ENCODE data around the gene RNU7-1.

Gene RNU7-1

DNA sequence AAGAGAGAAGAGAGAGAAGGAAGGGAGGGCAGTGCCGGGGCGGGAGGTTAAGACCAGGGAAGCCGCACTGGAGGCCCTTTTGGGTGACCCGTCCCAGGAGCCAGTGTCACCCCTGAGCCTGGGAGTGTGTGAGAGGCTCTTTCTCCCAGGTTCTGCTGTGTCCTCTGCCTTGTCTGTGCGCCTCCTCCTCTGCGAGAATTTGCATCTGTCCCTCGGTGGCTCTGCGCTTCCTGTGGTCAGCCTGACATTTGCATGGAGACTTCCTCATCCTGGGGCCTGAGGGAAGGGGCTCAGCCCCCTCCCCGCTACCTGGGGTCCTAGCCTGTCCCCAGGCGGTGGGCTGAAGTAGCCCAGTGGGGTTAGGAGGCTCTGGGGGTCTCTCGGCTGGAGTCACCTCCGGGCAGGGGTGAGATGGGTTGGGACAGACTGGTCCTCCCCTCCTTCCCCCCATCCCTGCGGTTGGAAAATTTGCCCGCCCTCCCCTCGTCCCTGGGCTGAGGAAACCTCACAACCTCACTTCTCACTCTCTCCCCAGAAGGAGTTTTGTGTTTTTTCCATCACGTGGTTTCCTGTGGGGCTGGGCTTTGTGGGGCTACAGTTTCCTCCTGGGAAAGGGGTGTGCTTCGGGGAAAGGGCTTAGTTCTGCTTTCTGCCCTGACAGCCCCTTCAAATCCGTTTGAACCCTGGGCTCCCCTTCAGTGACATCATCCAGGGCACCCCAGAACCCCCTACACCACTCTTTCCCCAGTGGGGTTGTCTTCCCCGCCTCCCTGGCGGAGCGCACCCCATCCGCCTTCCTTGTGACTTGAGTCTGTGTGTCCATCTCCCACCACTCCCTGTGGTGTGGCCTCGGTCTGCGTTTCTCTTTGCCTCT, 10.1 kb downstream of the RNU7-1 start:
- peak; percentile 68 for DNase-seq (ENCODE audit: low read depth)

GRCh38 chr12:6954316-6955107, 10.9 kb downstream of the RNU7-1 start:
- DNase-seq (ENCODE audit: low read depth) = no peak

DNA sequence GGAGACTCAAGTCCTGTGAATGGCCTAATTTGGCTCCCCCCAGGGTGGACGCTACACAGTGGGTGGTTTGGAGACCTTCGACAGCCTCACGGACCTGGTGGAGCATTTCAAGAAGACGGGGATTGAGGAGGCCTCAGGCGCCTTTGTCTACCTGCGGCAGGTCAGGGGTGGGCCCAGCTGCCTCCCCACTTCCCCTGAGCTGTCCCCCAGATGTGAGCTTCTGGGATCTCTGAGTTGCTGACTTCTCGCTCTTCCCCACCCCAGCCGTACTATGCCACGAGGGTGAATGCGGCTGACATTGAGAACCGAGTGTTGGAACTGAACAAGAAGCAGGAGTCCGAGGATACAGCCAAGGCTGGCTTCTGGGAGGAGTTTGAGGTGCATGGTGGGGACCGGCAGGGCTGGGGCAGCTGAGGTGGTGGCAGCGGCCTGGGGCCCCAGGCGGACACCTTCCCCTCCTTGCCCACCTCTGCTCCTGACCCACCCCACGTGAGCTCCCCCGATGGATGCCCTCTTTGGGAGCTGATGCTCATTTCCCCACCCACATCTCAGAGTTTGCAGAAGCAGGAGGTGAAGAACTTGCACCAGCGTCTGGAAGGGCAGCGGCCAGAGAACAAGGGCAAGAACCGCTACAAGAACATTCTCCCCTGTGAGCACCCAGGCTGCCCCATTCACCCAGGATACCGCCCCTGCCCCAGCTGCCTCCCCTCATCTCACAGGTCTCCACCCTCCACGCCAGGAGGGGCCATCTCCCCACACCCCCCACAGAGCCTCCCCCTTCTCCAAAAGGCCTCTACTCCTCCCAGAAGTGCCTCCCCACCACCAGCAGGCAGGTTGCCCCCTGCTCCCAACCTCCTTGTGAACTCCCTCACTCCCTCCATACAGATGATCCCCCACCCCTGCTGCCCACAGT, 11.7 kb downstream of the RNU7-1 start:
- DNase-seq (ENCODE audit: low read depth) = no peak

- no peak for DNase-seq (ENCODE audit: low read depth)
Measured at GRCh38 chr12:6956021-6956727, 12.6 kb downstream of the RNU7-1 start.

- no peak for DNase-seq (ENCODE audit: low read depth)
Measured at GRCh38 chr12:6957151-6957701, 13.6 kb downstream of the RNU7-1 start.

- DNase-seq (ENCODE audit: low read depth) = no peak
Measured at GRCh38 chr12:6957741-6958608, 14.4 kb downstream of the RNU7-1 start.

GRCh38 chr12:6958609-6959057, 15.0 kb downstream of the RNU7-1 start:
- DNase-seq (ENCODE audit: low read depth) = no peak

- DNase-seq (ENCODE audit: low read depth) = peak; percentile 58
Measured at GRCh38 chr12:6959058-6959804, 15.6 kb downstream of the RNU7-1 start.

DNA sequence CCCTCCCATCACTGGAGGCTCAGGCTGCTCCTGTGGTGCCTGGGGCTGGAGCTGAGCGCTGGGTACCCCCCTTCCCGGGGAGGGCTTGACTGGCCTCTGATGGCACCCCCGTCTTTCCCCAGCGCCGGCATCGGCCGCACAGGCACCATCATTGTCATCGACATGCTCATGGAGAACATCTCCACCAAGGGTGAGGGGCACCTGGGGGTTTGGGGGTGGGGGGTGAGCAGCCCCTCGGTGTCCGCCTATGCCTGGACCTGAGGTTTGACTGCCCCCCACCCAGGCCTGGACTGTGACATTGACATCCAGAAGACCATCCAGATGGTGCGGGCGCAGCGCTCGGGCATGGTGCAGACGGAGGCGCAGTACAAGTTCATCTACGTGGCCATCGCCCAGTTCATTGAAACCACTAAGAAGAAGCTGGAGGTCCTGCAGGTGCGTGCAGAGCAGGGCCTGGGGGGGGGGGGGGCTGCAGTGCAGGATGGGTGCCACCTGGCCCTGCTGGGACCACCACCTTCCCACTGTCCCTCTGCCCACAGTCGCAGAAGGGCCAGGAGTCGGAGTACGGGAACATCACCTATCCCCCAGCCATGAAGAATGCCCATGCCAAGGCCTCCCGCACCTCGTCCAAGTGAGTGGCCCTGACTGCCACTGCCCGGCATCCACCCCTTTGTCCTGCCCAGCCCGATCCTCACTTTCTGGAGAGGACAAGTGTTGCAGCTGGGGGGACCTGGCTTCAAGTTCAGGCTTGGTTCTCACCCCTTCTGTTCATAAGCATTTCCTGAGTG, 16.4 kb downstream of the RNU7-1 start:
- no peak for DNase-seq (ENCODE audit: low read depth)

GRCh38 chr12:6960593-6961277, 17.1 kb downstream of the RNU7-1 start:
- no peak for DNase-seq (ENCODE audit: low read depth)

- peak; percentile 84 for DNase-seq (ENCODE audit: low read depth)
Measured at GRCh38 chr12:6961278-6961694, 17.7 kb downstream of the RNU7-1 start.

GRCh38 chr12:6961695-6962284, 18.2 kb downstream of the RNU7-1 start:
- DNase-seq (ENCODE audit: low read depth) = no peak

GRCh38 chr12:6962285-6963015, 18.8 kb downstream of the RNU7-1 start:
- DNase-seq (ENCODE audit: low read depth) = no peak

DNA sequence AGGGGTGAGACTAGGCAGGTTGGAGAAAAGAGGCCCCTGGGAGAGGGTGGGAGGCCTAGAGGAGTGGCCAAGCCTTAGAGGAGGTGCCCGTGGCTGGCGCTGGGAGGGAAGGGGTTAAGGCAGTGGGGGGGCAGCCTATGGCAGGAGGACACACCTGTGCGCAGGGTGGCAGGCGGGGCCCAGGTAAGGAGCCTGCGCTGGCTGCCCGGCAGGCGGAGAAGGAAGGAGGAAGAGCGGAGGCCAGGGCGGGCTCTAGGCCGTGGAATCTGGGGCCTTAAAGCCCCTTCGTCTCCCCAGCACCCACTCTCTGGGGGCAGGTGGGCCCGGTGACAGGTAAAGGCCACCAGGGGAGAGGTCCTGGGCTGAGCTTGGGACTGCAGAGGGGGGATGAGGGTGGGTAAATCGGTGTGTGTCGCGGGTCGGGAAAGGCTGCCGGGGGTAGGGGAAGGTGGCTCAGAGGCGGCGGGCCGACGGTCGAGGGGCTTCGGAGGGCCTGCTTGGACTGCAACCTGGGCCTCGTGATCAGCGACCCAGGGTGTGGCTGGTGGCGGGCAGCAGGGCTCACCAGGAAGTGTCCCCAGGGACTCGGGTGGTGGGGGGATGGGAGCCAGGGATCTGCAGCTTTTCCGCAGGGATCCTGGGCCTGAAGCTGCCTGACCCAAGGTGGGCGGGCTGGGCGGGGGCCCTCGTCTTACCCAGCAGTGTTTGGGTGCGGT, 19.6 kb downstream of the RNU7-1 start:
- DNase-seq (ENCODE audit: low read depth) = no peak

DNA sequence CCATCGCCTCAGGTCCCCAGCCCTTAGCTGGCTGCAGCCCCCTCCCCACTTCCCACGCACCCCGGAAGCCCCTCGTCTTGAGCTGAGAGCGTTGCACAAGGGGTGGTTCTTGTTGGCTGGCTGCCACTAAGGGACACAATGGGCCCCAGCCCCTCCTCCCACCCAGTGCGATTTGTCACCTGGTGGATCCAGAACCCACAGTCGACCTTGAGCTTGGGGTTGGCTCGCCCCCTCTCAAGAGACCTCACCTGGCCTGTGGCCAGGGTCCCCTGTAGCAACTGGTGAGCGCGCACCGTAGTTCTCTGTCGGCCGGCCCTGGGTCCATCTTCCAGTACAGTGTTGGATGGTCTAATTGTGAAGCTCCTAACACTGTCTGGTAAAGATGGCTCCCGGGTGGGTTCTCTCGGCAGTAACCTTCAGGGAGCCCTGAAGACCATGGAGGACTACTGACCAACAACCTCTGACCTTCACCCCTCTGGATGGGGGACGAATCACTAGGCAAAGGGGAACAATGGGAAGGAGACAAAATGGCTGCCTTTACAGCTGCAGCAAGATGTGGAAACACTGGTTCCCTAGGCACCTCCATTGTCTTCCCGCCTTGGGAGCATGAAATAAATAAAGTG, 20.3 kb downstream of the RNU7-1 start:
- no peak for DNase-seq (ENCODE audit: low read depth)

DNA sequence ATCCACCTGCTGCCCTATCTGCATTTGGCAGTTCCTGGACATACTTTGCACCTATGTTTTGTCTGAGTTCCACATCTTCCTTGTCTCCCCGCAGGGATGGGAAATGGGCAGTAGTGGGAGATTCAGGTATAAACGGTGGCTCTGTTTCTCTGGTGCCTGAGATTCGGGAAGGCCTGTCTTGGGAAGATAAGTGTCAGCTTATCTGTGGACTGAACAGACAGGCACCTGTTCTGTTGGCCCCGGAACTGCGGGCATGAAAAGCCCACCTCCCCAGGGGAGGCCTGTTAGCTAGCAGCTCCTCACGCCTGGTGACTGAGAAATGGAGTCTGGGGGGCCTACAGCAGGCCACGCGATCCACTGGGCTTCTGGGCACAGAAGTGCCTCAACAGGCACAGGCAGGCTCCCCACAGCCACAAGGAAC, 21.0 kb downstream of the RNU7-1 start:
- no peak for DNase-seq (ENCODE audit: low read depth)

Measured in activated T-helper 1 cell treated with Interleukin-2 at 50 U/mL for 16 hours (primary cell).